HCT116 (cell line): ENCODE measurements around the gene KSR2. TPM values are rescaled to one million over a fixed set of nuclear protein-coding genes. Genes with fewer than 3 reads are reported as not detected.

Experiments used
- ATAC-seq: fragments of 200-7000 bp; cut with Tn5 transposase; 2 replicates; pipeline ENCODE4 v1.9.1; 2020; ENCODE audit warnings: mild to moderate bottlenecking, moderate library complexity
- BruUV-seq: library from RNA; stranded (reverse); fragments of 400-500 nt; replicated peaks from 2 replicates; lab custom pipeline; 2021; lab: Mats Ljungman, UMichigan
- CTCF ChIA-PET: fragments of 300-600 bp; sonication (Branson Sonifier 250); formaldehyde crosslinking; loops from one replicate; lab custom pipeline; 2021; ENCODE audit warnings: antibody characterized with exemption; lab: Charles Lee
- POLR2A ChIA-PET: fragments of 300-600, 350-600 bp; sonication (Branson Sonifier 250); formaldehyde crosslinking; loops from one replicate; lab custom pipeline; 2021; ENCODE audit warnings: antibody characterized with exemption; lab: Charles Lee
- RAD21 ChIA-PET, 2 experiments: fragments of 300-600 bp; sonication (Branson Sonifier 250); formaldehyde crosslinking; loops; one replicate each; lab custom pipeline; 2023; ENCODE audit warnings: low total read pairs in 2 of 2; ENCODE audit not compliant: uncharacterized antibody in 2 of 2, unreplicated experiment in 2 of 2, low non-redundant PET in 1 of 2; lab: Charles Lee
- DNase-seq: peaks from one replicate; pipeline ENCODE4 v3.0.0-alpha.2; 2010; ENCODE audit warnings: low read depth, low spot score
- H2AFZ ChIP-seq: fragments of 200-600 bp; shearing (Covaris generic), sonication (generic); 2 replicates; pipeline ENCODE4 v1.6.1; 2017; ENCODE audit warnings: low read depth, mixed run types, mixed read lengths, antibody characterized with exemption, low read length; ENCODE audit not compliant: poor library complexity, severe bottlenecking
- H3K27ac ChIP-seq: 2 replicates; pipeline ENCODE4 v1.5.1; 2012; ENCODE audit warnings: low read depth, low read length
- H3K27me3 ChIP-seq: fragments of 200-600 bp; sonication (generic); 2 replicates; pipeline ENCODE4 v1.6.1; 2016; ENCODE audit warnings: mixed run types, low read length, mixed read lengths; ENCODE audit not compliant: insufficient read depth
- H3K36me3 ChIP-seq, 2 experiments: fragments of 200-500 bp in 1 of 2; fragments of 200-600 bp in 1 of 2; sonication (Bioruptor generic) in 1 of 2; sonication (generic) in 1 of 2; 2 replicates each; pipeline versions ENCODE4 v1.5.1 to v1.6.1; 2014 to 2016; ENCODE audit warnings: low read length in 2 of 2, inconsistent platforms in 1 of 2, mixed read lengths in 1 of 2, mixed run types in 1 of 2; ENCODE audit not compliant: insufficient read depth in 2 of 2, control insufficient read depth in 1 of 2
- H3K4me1 ChIP-seq, 2 experiments: fragments of 200-600 bp in 1 of 2; sonication (generic) in 1 of 2; 2 replicates each; pipeline versions ENCODE4 v1.5.1 to v1.6.1; 2012 to 2017; ENCODE audit warnings: low read length in 2 of 2, inconsistent platforms in 1 of 2, mild to moderate bottlenecking in 1 of 2, mixed read lengths in 1 of 2, mixed run types in 1 of 2, moderate library complexity in 1 of 2; ENCODE audit not compliant: insufficient read depth in 2 of 2, control insufficient read depth in 1 of 2
- H3K4me2 ChIP-seq: fragments of 200-600 bp; sonication (generic); 2 replicates; pipeline ENCODE4 v1.6.1; 2017; ENCODE audit warnings: mixed run types, low read length, mixed read lengths
- H3K4me3 ChIP-seq, 2 experiments: fragments of 200-600 bp in 1 of 2; sonication (generic) in 1 of 2; replicated peaks in 1 of 2; 2 replicates each; pipeline ENCODE4 v1.5.1; 2011 to 2016; ENCODE audit warnings: low read length in 2 of 2, control low read depth in 1 of 2, low read depth in 1 of 2, mild to moderate bottlenecking in 1 of 2, mixed read lengths in 1 of 2, mixed run types in 1 of 2
- H3K79me2 ChIP-seq: fragments of 200-600 bp; sonication (generic); 2 replicates; pipeline ENCODE4 v1.6.1; 2017; ENCODE audit warnings: mild to moderate bottlenecking, mixed run types, low read length, moderate library complexity, mixed read lengths; ENCODE audit not compliant: insufficient read depth
- H3K9ac ChIP-seq: fragments of 200-600 bp; sonication (generic); 2 replicates; pipeline ENCODE4 v1.6.1; 2016; ENCODE audit warnings: low read length, mixed read lengths
- H3K9me2 ChIP-seq: fragments of 200-600 bp; sonication (generic), shearing (Covaris generic); 2 replicates; pipeline ENCODE4 v1.6.1; 2017; ENCODE audit warnings: mixed run types, mild to moderate bottlenecking, moderate library complexity; ENCODE audit not compliant: insufficient read depth
- H3K9me3 ChIP-seq, 2 experiments: fragments of 200-500 bp in 1 of 2; fragments of 200-600 bp in 1 of 2; sonication (Bioruptor generic) in 1 of 2; sonication (generic) in 1 of 2; 2 replicates each; pipeline ENCODE4 v1.6.1; 2014 to 2017; ENCODE audit warnings: low read length in 2 of 2, mixed read lengths in 2 of 2, inconsistent platforms in 1 of 2, low read depth in 1 of 2, mild to moderate bottlenecking in 1 of 2, mixed run types in 1 of 2, moderate library complexity in 1 of 2; ENCODE audit not compliant: control insufficient read depth in 1 of 2, insufficient read depth in 1 of 2
- H4K20me1 ChIP-seq: fragments of 200-600 bp; sonication (generic), shearing (Covaris generic); 2 replicates; pipeline ENCODE4 v1.6.1; 2017; ENCODE audit warnings: mixed run types, mild to moderate bottlenecking, moderate library complexity; ENCODE audit not compliant: insufficient read depth
- ATF3 ChIP-seq: IDR thresholded peaks from 2 replicates; pipeline ENCODE4 v1.6.1; 2012
- CEBPB ChIP-seq: IDR thresholded peaks from 2 replicates; pipeline ENCODE4 v1.6.1; 2012; ENCODE audit warnings: low read depth
- EGR1 ChIP-seq: IDR thresholded peaks from 2 replicates; pipeline ENCODE4 v1.6.1; 2012; ENCODE audit warnings: low read depth
- ELF1 ChIP-seq: IDR thresholded peaks from 2 replicates; pipeline ENCODE4 v1.6.1; 2012; ENCODE audit warnings: low read depth, borderline replicate concordance
- EZH2 ChIP-seq: fragments of 200-600 bp; sonication (generic); IDR thresholded peaks from 2 replicates; pipeline ENCODE4 v1.6.1; 2017; ENCODE audit warnings: antibody characterized with exemption, mixed run types
- JUND ChIP-seq: IDR thresholded peaks from 2 replicates; pipeline ENCODE4 v1.6.1; 2012
- POLR2A ChIP-seq: IDR thresholded peaks from 2 replicates; pipeline ENCODE4 v1.7.0; 2011; ENCODE audit warnings: borderline replicate concordance; ENCODE audit not compliant: insufficient read depth, insufficient read length; ENCODE audit errors: extremely low read depth
- POLR2AphosphoS5 ChIP-seq: IDR thresholded peaks from 2 replicates; pipeline ENCODE4 v1.6.1; 2011; ENCODE audit warnings: mild to moderate bottlenecking, low read depth, low read length, moderate library complexity
- REST ChIP-seq: IDR thresholded peaks from 2 replicates; pipeline ENCODE4 v1.6.1; 2012; ENCODE audit warnings: low read depth
- SP1 ChIP-seq: IDR thresholded peaks from 2 replicates; pipeline ENCODE4 v1.6.1; 2012; ENCODE audit warnings: low read depth
- SRF ChIP-seq: IDR thresholded peaks from 2 replicates; pipeline ENCODE4 v1.6.1; 2012; ENCODE audit warnings: low read depth
- TCF7L2 ChIP-seq: IDR thresholded peaks from 2 replicates; pipeline ENCODE4 v1.7.0; 2011; ENCODE audit warnings: borderline replicate concordance, inconsistent platforms; ENCODE audit not compliant: insufficient read depth, insufficient read length; ENCODE audit errors: extremely low read depth
- YY1 ChIP-seq: IDR thresholded peaks from 2 replicates; pipeline ENCODE4 v1.6.1; 2011; ENCODE audit warnings: low read length, low read depth, moderate library complexity, mild to moderate bottlenecking; ENCODE audit not compliant: insufficient replicate concordance; ENCODE audit errors: extremely low read depth
- intact Hi-C: fragments of 100-400 bp; cut with micrococcal nuclease; formaldehyde crosslinking; loops from 2 replicates; pipeline ENCODE4 v1.10.0; 2022
- total RNA-seq: library from RNA; stranded (reverse); gene quantifications from one replicate; pipeline ENCODE4 v1.2.1, GENCODE V29; 2021; ENCODE audit not compliant: unreplicated experiment

Gene KSR2
- total RNA-seq, 1 experiment from 2014 or later, result 10.1 TPM

- TF ChIP-seq TCF7L2, result no peak
Measured at GRCh38 chr12:117921929-117922777, 46.6 kb downstream of the KSR2 start (continued).

- no peaks in the 10 kb centered on the region for H3K9me2 ChIP-seq
- RAD21 ChIA-PET, result no interaction called here
- intact Hi-C loops, result no loop called here
- no peak overlapping the region for H3K27ac ChIP-seq
- ATAC-seq, result no peak
- H3K36me3 ChIP-seq, result no peaks in the 10 kb centered on the region
- H4K20me1 ChIP-seq, result no peaks in the 10 kb centered on the region
- POLR2A ChIA-PET, result no interaction called here
- DNase-seq, result no peak
- peaks cover 0 to 8% of the 10 kb centered on the region in 2 experiments; a peak in 2 of 4 replicates for H3K4me1 ChIP-seq
- H2AFZ ChIP-seq, result no peak overlapping the region
- H3K9ac ChIP-seq, result no peak overlapping the region
- no peaks in the 10 kb centered on the region for H3K9me3 ChIP-seq
- TF ChIP-seq EGR1 (no peak), EZH2 (no peak), SRF (no peak), YY1 (no peak)
- H3K4me3 ChIP-seq, result no peak overlapping the region
- no peaks in the 10 kb centered on the region for H3K79me2 ChIP-seq
- BruUV-seq, result no TSS peak
- CTCF ChIA-PET, result no interaction called here
- no peaks in the 10 kb centered on the region for H3K27me3 ChIP-seq
- no peak overlapping the region for H3K4me2 ChIP-seq
Measured at GRCh38 chr12:117919479-117919878, 49.3 kb downstream of the KSR2 start.

- no peaks in the 10 kb centered on the region; a peak in 1 of 4 replicates for H3K9me3 ChIP-seq
- no peak overlapping the region for H3K4me2 ChIP-seq
- POLR2A ChIA-PET, result no interaction called here
- H3K36me3 ChIP-seq, result no peaks in the 10 kb centered on the region
- TF ChIP-seq POLR2AphosphoS5, result no peak
- no peak for TF ChIP-seq CEBPB
- TF ChIP-seq JUND, result no peak
- TF ChIP-seq REST, result no peak
- TF ChIP-seq ELF1, result no peak
- TF ChIP-seq POLR2A, result no peak
- TF ChIP-seq ATF3, result no peak
- TF ChIP-seq SP1, result no peak
- TF ChIP-seq, all 23 proteins: peak for 0
- Histone ChIP-seq H2AFZ (no peak overlapping the region), H3K79me2 (no peaks in the 10 kb centered on the region), H4K20me1 (no peaks in the 10 kb centered on the region), H3K27ac (no peak overlapping the region), H3K4me1 (peaks cover 0 to 4% of the 10 kb centered on the region in 2 experiments; a peak in 2 of 4 replicates), H3K27me3 (no peaks in the 10 kb centered on the region), H3K9ac (no peak overlapping the region), H3K4me3 (no peak overlapping the region), H3K9me2 (no peaks in the 10 kb centered on the region)
- CTCF ChIA-PET, result no interaction called here
- intact Hi-C loops, result no loop called here
- no TSS peak for BruUV-seq
- DNase-seq (no peak), ATAC-seq (no peak)
- RAD21 ChIA-PET, result no interaction called here
Measured at GRCh38 chr12:117914686-117915085, 54.1 kb downstream of the KSR2 start.
